Coronary artery (tissue), 2 donors: ENCODE data around the gene KCNJ11.
"Not testable (repeated sequence)": the region's sequence is repeated elsewhere in the genome, so short reads cannot be mapped to it uniquely, and the experiment has no call there.

ENCODE experiments used
- DNase-seq: peaks from one replicate; pipeline ENCODE4 v3.0.0-alpha.2; 2017; ENCODE audit warnings: low spot score
- H3K27ac ChIP-seq, 2 donors: fragments of 200-600 bp; sonication (generic); one replicate each; pipeline ENCODE4 v1.5.1; 2016 to 2019
- H3K4me3 ChIP-seq: fragments of 200-600 bp; sonication (generic); 2 replicates; pipeline ENCODE4 v1.5.1; 2016; ENCODE audit warnings: mild to moderate bottlenecking, moderate library complexity
- CTCF ChIP-seq: fragments of 200-600 bp; sonication (generic); IDR thresholded peaks from one replicate; pipeline ENCODE4 v1.5.1; 2019; ENCODE audit warnings: antibody characterized with exemption

The KCNJ11 gene

GRCh38 chr11:17428261-17428660 lies 39.8 kb upstream of the KCNJ11 start:
- DNase-seq, result no peak
- H3K27ac ChIP-seq, result no peak overlapping the region
- TF ChIP-seq CTCF, result no peak
- H3K4me3 ChIP-seq, result no peak overlapping the region

GRCh38 chr11:17426233-17426632 lies 37.8 kb upstream of the KCNJ11 start:
- H3K4me3 ChIP-seq, H3K27ac ChIP-seq, DNase-seq: not testable (repeated sequence)

GRCh38 chr11:17423533-17424310 lies 35.3 kb upstream of the KCNJ11 start:
- Histone ChIP-seq H3K27ac (no peak overlapping the region), H3K4me3 (no peak overlapping the region)
- DNase-seq, result no peak
- TF ChIP-seq CTCF, result no peak

- no peak for DNase-seq
- Histone ChIP-seq H3K4me3 (no peak overlapping the region), H3K27ac (no peak overlapping the region)
- no peak for TF ChIP-seq CTCF
Observed at GRCh38 chr11:17421781-17422180, 33.3 kb upstream of the KCNJ11 start.

GRCh38 chr11:17418444-17419081 lies 30.1 kb upstream of the KCNJ11 start:
- no peak overlapping the region for H3K4me3 ChIP-seq
- H3K27ac ChIP-seq, result no peak overlapping the region
- TF ChIP-seq CTCF, result no peak
- DNase-seq, result no peak

- no peak for TF ChIP-seq CTCF
Observed at GRCh38 chr11:17416492-17416891, 28.0 kb upstream of the KCNJ11 start.

GRCh38 chr11:17415523-17416104 lies 27.2 kb upstream of the KCNJ11 start:
- no peak overlapping the region for H3K27ac ChIP-seq
- DNase-seq, result no peak
- no peak overlapping the region for H3K4me3 ChIP-seq
- TF ChIP-seq CTCF, result no peak

More at GRCh38 chr11:17416492-17416891, 28.0 kb upstream of the KCNJ11 start:
- Histone ChIP-seq H3K4me3 (no peak overlapping the region), H3K27ac (no peak overlapping the region)
- no peak for DNase-seq
